Hepatocyte (in vitro differentiated cells): ENCODE measurements around the gene IL1R2. TPM values are rescaled to one million over a fixed set of nuclear protein-coding genes. Genes with fewer than 3 reads are reported as not detected.
A peak's percentile ranks its signal among the peaks of the same experiment; 100 is the strongest.

Experiments used
- DNase-seq: peaks from one replicate; pipeline ENCODE4 v3.0.0-alpha.2; 2016; ENCODE audit warnings: low spot score
- H2AFZ ChIP-seq: fragments of 200-600 bp; sonication (generic); 2 replicates; pipeline ENCODE4 v1.6.0; 2016; ENCODE audit warnings: antibody characterized with exemption, mild to moderate bottlenecking
- H3K27ac ChIP-seq: fragments of 200-600 bp; sonication (generic); 2 replicates; pipeline ENCODE4 v1.5.1; 2016; ENCODE audit warnings: mild to moderate bottlenecking
- H3K27me3 ChIP-seq: fragments of 200-600 bp; sonication (generic); 2 replicates; pipeline ENCODE4 v1.6.1; 2016
- H3K36me3 ChIP-seq: fragments of 200-600 bp; sonication (generic); replicated peaks from 2 replicates; pipeline ENCODE4 v1.5.1; 2016; ENCODE audit warnings: low read depth; ENCODE audit not compliant: insufficient read depth
- H3K4me1 ChIP-seq: fragments of 200-600 bp; sonication (generic); 2 replicates; pipeline ENCODE4 v1.5.1; 2016; ENCODE audit warnings: mild to moderate bottlenecking, moderate library complexity; ENCODE audit not compliant: insufficient read depth
- H3K4me2 ChIP-seq: fragments of 200-600 bp; sonication (generic); 2 replicates; pipeline ENCODE4 v1.6.0; 2016
- H3K4me3 ChIP-seq: fragments of 200-600 bp; sonication (generic); 2 replicates; pipeline ENCODE4 v1.5.1; 2016; ENCODE audit warnings: mild to moderate bottlenecking
- H3K79me2 ChIP-seq: fragments of 200-600 bp; sonication (generic); 2 replicates; pipeline ENCODE4 v1.6.0; 2017; ENCODE audit warnings: mild to moderate bottlenecking
- H3K9me2 ChIP-seq: fragments of 200-600 bp; sonication (generic); replicated peaks from 2 replicates; pipeline ENCODE4 v1.6.0; 2017; ENCODE audit warnings: mild to moderate bottlenecking; ENCODE audit not compliant: insufficient read depth
- H3K9me3 ChIP-seq: fragments of 200-600 bp; sonication (generic); 2 replicates; pipeline ENCODE4 v1.5.1; 2016; ENCODE audit warnings: low read depth, mild to moderate bottlenecking
- H4K20me1 ChIP-seq: fragments of 200-600 bp; sonication (generic); 2 replicates; pipeline ENCODE4 v1.6.0; 2016; ENCODE audit warnings: mild to moderate bottlenecking; ENCODE audit not compliant: insufficient read depth, poor library complexity, severe bottlenecking
- EZH2 ChIP-seq: fragments of 200-600 bp; sonication (generic); IDR thresholded peaks from 2 replicates; pipeline ENCODE4 v1.6.1; 2016; ENCODE audit warnings: antibody characterized with exemption, mild to moderate bottlenecking, borderline replicate concordance
- EZH2phosphoT487 ChIP-seq: fragments of 200-600 bp; sonication (generic); IDR thresholded peaks from one replicate; pipeline ENCODE4 v1.6.1; 2018; ENCODE audit warnings: antibody characterized with exemption, mild to moderate bottlenecking, low read depth, moderate library complexity; ENCODE audit not compliant: unreplicated experiment, severe bottlenecking
- WGBS: methylation state at CpG from one replicate; pipeline ENCODE4 v1.1.6; 2016; ENCODE audit warnings: low lambda C conversion rate; ENCODE audit errors: missing lambda C conversion rate; 5-methylcytosine and 5-hydroxymethylcytosine counted together
- polyA plus RNA-seq: library from polyadenylated mRNA; unstranded; fragments of >200 nt; fragmentation: Nextera tagmentation; extraction: Ambion mirVana; gene quantifications from 2 replicates; pipeline ENCODE4 v1.2.1, GENCODE V29; 2016
- total RNA-seq: library from RNA; depleted of rRNA; stranded (reverse); fragments of >200 nt; gene quantifications from 2 replicates; pipeline ENCODE4 v1.2.3, GENCODE V29; 2014
- TF ChIP-seq, protein P1 (sequence below): fragments of 200-600 bp; sonication (generic); IDR thresholded peaks from 2 replicates; pipeline ENCODE4 v1.5.1; 2016; ENCODE audit warnings: antibody characterized with exemption, mild to moderate bottlenecking; ENCODE audit not compliant: poor library complexity

The IL1R2 gene
- total and polyA plus RNA-seq, 2 experiments from 2014 or later = 1.3 to 5.8 TPM

DNA sequence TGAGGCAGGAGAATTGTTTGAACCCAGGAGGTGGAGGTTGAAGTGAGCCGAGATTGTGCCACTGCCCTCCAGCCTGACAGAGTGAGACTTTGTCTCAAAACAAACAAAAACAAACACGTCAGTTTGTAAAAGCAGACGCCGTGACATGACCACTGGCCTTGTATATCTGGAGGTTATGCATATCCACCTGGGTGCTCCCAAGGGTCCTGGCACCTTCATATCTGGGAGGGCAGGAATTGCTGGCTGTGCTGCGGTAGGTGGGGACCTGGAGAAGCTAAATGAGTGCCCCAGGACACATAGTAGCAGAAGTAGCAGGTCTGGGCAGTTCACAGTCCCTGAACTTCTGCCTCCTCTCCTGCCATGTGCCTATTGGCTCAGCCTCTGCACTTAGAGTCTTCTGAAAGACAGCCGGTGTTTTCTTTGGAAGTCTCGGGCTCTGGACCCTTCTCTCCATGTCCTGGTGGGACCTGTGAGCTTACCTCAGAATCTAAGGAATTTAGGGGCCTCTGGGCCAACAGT lies 30.9 kb upstream of the IL1R2 start:
- Histone ChIP-seq H3K79me2 (no peaks in the 10 kb centered on the region), H3K27me3 (no peaks in the 10 kb centered on the region), H4K20me1 (no peaks in the 10 kb centered on the region), H3K9me2 (no peaks in the 10 kb centered on the region), H3K36me3 (no peaks in the 10 kb centered on the region), H3K9me3 (no peaks in the 10 kb centered on the region), H3K27ac (peak overlapping the region; percentile 77), H3K4me3 (no peak overlapping the region), H3K4me1 (peaks cover 21% of the 10 kb centered on the region), H2AFZ (no peak overlapping the region), H3K4me2 (no peak overlapping the region)
- TF ChIP-seq EZH2phosphoT487 (no peak), EZH2 (no peak)
- TF ChIP-seq, protein P1, sequence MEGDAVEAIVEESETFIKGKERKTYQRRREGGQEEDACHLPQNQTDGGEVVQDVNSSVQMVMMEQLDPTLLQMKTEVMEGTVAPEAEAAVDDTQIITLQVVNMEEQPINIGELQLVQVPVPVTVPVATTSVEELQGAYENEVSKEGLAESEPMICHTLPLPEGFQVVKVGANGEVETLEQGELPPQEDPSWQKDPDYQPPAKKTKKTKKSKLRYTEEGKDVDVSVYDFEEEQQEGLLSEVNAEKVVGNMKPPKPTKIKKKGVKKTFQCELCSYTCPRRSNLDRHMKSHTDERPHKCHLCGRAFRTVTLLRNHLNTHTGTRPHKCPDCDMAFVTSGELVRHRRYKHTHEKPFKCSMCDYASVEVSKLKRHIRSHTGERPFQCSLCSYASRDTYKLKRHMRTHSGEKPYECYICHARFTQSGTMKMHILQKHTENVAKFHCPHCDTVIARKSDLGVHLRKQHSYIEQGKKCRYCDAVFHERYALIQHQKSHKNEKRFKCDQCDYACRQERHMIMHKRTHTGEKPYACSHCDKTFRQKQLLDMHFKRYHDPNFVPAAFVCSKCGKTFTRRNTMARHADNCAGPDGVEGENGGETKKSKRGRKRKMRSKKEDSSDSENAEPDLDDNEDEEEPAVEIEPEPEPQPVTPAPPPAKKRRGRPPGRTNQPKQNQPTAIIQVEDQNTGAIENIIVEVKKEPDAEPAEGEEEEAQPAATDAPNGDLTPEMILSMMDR = no peak
- no peak for DNase-seq
- WGBS = 65% methylated on average over 7 of the region's 7 CpGs

- peak overlapping the region; percentile 93 for H3K27ac ChIP-seq
- no peak overlapping the region for H2AFZ ChIP-seq
- 60% methylated on average over 12 of the region's 12 CpGs for WGBS
- no peak overlapping the region for H3K4me3 ChIP-seq
- H3K9me3 ChIP-seq = no peaks in the 10 kb centered on the region
- peak; percentile 82 for DNase-seq
- no peaks in the 10 kb centered on the region for H4K20me1 ChIP-seq
- no peaks in the 10 kb centered on the region for H3K27me3 ChIP-seq
- TF ChIP-seq, protein P1 = no peak
- TF ChIP-seq EZH2 (no peak), EZH2phosphoT487 (no peak)
- H3K4me2 ChIP-seq = peak overlapping the region; percentile 49
- H3K79me2 ChIP-seq = no peaks in the 10 kb centered on the region
- H3K4me1 ChIP-seq = peaks cover 21% of the 10 kb centered on the region
- no peaks in the 10 kb centered on the region for H3K9me2 ChIP-seq
- H3K36me3 ChIP-seq = no peaks in the 10 kb centered on the region
These were observed 30.2 kb upstream of the IL1R2 start for GRCh38 chr2:101961338-101962191.

DNA sequence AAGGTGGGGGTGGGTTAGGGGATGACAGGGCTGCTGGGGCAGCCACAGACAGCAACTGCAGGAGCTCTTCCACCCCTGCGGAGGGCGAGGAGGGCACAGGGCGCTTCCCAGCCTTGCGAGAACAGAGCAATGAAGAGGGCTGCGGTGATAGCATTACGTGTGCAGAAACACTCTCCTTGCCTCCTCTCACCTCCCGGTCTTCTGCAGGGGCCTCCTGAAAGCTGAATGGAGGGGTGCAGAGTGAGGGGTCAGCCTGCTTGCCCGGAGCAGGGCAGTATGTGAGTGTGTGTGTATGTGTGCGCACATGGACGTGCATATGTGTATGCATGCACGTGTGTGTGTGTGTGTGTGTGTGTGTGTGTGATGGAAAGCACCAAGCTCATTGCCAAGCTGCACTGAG lies 29.5 kb upstream of the IL1R2 start:
- WGBS = 82% methylated on average over 11 of the region's 11 CpGs
- Histone ChIP-seq H3K4me1 (peaks cover 21% of the 10 kb centered on the region), H3K27me3 (no peaks in the 10 kb centered on the region), H3K4me3 (no peak overlapping the region), H3K27ac (peak overlapping the region; percentile 93), H3K9me2 (no peaks in the 10 kb centered on the region), H3K36me3 (no peaks in the 10 kb centered on the region), H3K9me3 (no peaks in the 10 kb centered on the region), H3K4me2 (peak overlapping the region; percentile 49), H3K79me2 (no peaks in the 10 kb centered on the region), H2AFZ (no peak overlapping the region), H4K20me1 (no peaks in the 10 kb centered on the region)
- no peak for DNase-seq
- TF ChIP-seq, protein P1 = no peak
- TF ChIP-seq EZH2 = no peak
- TF ChIP-seq EZH2phosphoT487 = no peak
